GM12892 (cell line): Measurements from ENCODE around the gene COL18A1.
"Not testable (repeated sequence)": the region's sequence is repeated elsewhere in the genome, so short reads cannot be mapped to it uniquely, and the experiment has no call there.

Experiments used
- DNase-seq: peaks from one replicate; pipeline ENCODE4 v3.0.0; 2011; ENCODE audit not compliant: insufficient read length
- FAIRE-seq: peaks from 2 replicates; lab custom pipeline; 2011; peaks lifted over from hg19 to GRCh38; lab: Jason Lieb, UNC
- POLR2A ChIP-seq: IDR thresholded peaks from 2 replicates; pipeline ENCODE4 v1.6.1; 2011; ENCODE audit warnings: low read depth, low read length, control low read depth
- POLR2AphosphoS5 ChIP-seq: IDR thresholded peaks from 2 replicates; pipeline ENCODE4 v1.6.1; 2011; ENCODE audit warnings: low read depth, low read length, control low read depth
- TAF1 ChIP-seq: IDR thresholded peaks from 2 replicates; pipeline ENCODE4 v1.6.1; 2011; ENCODE audit warnings: low read depth, mild to moderate bottlenecking, control low read depth, low read length, borderline replicate concordance

COL18A1 gene

GRCh38 chr21:45502006-45502345 lies 97.0 kb downstream of the COL18A1 start:
- FAIRE-seq (no peak), DNase-seq (no peak)
- TF ChIP-seq TAF1, result no peak
- TF ChIP-seq POLR2AphosphoS5, result no peak
- no peak for TF ChIP-seq POLR2A

DNA sequence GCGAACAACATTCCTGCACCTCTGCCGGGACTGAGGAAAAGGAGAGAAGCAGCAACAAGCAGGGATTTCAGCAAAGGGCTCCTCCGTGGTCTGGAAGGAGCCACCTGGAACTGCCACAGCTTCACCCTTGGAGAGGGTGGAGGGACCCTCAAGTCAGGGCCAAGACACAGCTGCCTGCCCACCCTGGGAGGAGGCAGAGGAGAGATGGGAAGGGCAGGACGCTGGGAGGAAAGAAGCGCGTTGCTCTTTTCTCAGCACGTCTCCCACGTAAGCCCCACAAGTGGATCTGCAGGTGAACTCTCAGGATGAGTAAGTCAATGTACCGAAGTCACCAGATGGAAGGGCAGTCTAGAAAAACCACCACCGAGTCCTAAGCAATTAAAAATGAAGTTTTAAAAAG lies 97.6 kb downstream of the COL18A1 start:
- FAIRE-seq, result no peak
- no peak for DNase-seq
- TF ChIP-seq POLR2AphosphoS5 (no peak), TAF1 (no peak), POLR2A (no peak)

- not testable (repeated sequence) for FAIRE-seq
These were observed 98.3 kb downstream of the COL18A1 start for GRCh38 chr21:45503226-45503625.

GRCh38 chr21:45504021-45504515 lies 99.1 kb downstream of the COL18A1 start:
- FAIRE-seq, result no peak
- no peak for TF ChIP-seq POLR2A
- no peak for DNase-seq

More at GRCh38 chr21:45503226-45503625, 98.3 kb downstream of the COL18A1 start:
- not testable (repeated sequence) for DNase-seq

GRCh38 chr21:45504516-45505415 lies 99.8 kb downstream of the COL18A1 start:
- TF ChIP-seq TAF1, result no peak
- no peak for TF ChIP-seq POLR2A
- TF ChIP-seq POLR2AphosphoS5, result no peak
- DNase-seq (no peak), FAIRE-seq (no peak)

DNA sequence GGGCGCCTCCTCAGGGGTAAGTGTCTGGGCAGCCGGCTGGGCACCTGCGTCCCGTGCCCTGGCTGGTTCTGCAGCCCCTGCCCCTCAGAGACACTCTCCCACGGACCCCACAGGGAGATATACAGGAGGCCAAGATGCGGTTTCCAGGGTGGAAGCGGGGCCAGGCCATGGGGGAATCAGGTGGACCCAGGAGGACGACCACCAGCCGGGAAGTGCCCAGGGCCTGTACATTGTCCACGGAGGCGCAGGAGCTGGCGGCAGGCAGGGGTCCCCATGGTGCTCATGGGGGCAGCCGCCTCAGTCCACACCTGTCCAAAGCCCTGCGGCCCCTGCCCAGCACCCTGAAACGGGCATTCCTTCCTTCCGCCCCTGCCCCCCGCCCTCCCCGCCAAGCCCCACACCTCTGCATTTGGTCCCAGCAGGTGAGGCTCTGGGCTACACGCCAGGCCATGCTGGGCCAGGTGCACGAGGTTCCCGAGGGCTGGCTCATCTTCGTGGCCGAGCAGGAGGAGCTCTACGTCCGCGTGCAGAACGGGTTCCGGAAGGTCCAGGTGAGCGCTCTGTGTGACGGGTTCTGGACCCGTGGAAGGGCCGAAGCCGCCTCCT lies 100.6 kb downstream of the COL18A1 start:
- TF ChIP-seq POLR2A (no peak), TAF1 (no peak), POLR2AphosphoS5 (no peak)
- DNase-seq (no peak), FAIRE-seq (no peak)

DNA sequence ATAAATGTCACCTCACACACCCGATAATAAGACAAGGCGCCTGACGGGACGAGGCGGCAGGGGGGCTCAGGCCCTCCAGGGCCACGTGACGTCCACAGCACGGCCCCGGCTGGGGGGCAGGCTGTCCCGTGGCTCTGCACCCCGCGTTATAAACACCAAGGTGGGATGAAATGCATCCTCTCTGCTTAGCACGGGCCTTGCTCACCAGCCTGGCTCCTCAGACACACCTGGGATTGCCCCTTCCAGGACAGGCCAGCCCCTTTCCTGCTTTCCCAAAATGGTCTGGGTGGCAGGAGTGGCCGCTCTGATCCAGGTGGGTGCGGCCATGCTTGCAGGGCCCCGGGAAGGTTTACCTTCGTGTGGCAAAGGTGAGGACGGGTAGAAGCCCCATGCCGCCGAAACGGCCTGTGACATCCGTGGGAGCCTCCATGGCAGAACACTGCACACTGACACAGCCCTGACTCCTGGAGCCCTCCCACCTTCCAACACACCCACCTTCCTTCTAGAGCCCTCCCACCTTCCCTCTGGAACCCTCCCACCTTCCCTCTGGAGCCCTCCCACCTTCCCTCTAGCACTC lies 101.4 kb downstream of the COL18A1 start:
- FAIRE-seq, result no peak
- DNase-seq, result no peak
- TF ChIP-seq POLR2A, result no peak
- TF ChIP-seq POLR2AphosphoS5, result no peak

DNA sequence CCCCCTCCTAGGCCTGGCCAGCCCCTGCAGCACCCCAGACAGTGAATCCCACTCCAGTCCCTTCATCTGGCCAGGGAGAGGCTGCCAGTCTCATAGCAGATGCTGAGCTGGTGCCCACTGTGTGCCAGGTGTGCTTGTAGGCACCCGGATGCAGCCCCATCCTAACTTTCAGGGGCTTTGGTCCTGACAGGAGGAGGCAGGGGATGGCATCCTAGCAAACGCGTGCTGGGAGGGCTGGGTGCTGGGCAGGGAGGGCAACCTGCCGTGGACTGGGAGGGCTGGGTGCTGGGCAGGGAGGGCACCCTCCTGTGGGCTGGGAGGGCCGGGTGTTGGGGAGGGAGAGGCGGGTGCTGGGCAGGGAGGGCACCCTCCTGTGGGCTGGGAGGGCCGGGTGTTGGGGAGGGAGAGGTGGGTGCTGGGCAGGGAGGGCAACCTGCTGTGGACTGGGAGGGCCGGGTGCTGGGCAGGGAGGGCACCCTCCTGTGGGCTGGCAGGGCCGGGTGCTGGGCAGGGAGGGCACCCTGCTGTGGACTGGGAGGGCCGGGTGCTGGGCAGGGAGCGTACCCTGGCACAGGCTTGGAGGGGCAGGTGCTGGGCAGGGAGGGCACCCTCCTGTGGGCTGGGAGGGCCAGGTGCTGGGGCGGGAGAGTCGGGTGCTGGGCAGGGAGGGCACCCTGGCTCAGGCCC lies 102.0 kb downstream of the COL18A1 start:
- FAIRE-seq, result no peak
- DNase-seq, result no peak
- TF ChIP-seq POLR2A (no peak), TAF1 (no peak), POLR2AphosphoS5 (no peak)

- TF ChIP-seq POLR2A (no peak), POLR2AphosphoS5 (no peak), TAF1 (no peak)
- DNase-seq, result no peak
- no peak for FAIRE-seq
These were observed 102.5 kb downstream of the COL18A1 start for GRCh38 chr21:45507523-45507875.

- DNase-seq (no peak), FAIRE-seq (no peak)
- TF ChIP-seq POLR2A (no peak), POLR2AphosphoS5 (no peak), TAF1 (no peak)
These were observed 103.0 kb downstream of the COL18A1 start for GRCh38 chr21:45507888-45508508.
